ENCODE results near the gene MT1E. TPM values are rescaled to one million over a fixed set of nuclear protein-coding genes. Genes with fewer than 3 reads are reported as not detected.

MT1E gene
- total RNA-seq, 1 experiment from 2014 or later = 383 TPM

DNA sequence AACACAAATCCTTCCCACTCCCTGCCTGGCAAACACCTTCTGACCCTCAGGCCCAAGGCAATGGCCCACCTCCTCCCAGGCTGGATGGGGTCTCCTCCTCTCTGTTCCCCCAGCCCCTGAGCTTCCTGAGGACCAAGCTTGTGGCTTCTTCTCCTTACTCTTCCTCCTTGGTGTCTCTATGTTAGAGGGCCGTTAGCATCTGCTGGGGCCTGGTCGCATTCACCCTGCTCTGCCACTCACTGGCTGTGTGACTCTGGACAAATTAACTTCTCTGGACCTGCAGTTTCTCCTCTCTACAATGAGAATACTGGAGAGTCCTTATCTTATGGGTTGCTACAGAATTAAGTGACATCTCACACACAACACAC is 17.9 kb upstream of the MT1E start:
- ChIA-PET POLR2A (interaction anchor here (0.9 to 16.1 kb wide), 4 partner anchors 11 to 72 kb away, joined by 4 to 344 read pairs (median 5); partner anchors contain the start of gene MT1E), CTCF (interaction anchor here (0.9 to 5.3 kb wide), 3 partner anchors 21 to 182 kb away, joined by 3 to 65 read pairs (median 4); no protein-coding TSS in a partner anchor), RAD21 (ENCODE audit: low non-redundant PET in 1 of 2, low total read pairs in 2 of 2, uncharacterized antibody in 2 of 2, unreplicated experiment in 2 of 2) (interaction anchor here in 1 of 2 experiments (2.0 kb wide), 1 partner anchor 18 kb away, joined by 4 read pairs; the partner anchor contains the start of gene MT1E)
- TF ChIP-seq ZFX (IDR thresholded peaks at IDR 0.05) (no peak), TCF7L2 (IDR thresholded peaks at IDR 0.05; ENCODE audit: borderline replicate concordance, extremely low read depth, insufficient read depth, insufficient read length) (no peak), EGR1 (IDR thresholded peaks at IDR 0.05; ENCODE audit: low read depth) (no peak), SP1 (IDR thresholded peaks at IDR 0.05; ENCODE audit: low read depth) (no peak), JUND (IDR thresholded peaks at IDR 0.05) (no peak)
- TF ChIP-seq, protein P1, sequence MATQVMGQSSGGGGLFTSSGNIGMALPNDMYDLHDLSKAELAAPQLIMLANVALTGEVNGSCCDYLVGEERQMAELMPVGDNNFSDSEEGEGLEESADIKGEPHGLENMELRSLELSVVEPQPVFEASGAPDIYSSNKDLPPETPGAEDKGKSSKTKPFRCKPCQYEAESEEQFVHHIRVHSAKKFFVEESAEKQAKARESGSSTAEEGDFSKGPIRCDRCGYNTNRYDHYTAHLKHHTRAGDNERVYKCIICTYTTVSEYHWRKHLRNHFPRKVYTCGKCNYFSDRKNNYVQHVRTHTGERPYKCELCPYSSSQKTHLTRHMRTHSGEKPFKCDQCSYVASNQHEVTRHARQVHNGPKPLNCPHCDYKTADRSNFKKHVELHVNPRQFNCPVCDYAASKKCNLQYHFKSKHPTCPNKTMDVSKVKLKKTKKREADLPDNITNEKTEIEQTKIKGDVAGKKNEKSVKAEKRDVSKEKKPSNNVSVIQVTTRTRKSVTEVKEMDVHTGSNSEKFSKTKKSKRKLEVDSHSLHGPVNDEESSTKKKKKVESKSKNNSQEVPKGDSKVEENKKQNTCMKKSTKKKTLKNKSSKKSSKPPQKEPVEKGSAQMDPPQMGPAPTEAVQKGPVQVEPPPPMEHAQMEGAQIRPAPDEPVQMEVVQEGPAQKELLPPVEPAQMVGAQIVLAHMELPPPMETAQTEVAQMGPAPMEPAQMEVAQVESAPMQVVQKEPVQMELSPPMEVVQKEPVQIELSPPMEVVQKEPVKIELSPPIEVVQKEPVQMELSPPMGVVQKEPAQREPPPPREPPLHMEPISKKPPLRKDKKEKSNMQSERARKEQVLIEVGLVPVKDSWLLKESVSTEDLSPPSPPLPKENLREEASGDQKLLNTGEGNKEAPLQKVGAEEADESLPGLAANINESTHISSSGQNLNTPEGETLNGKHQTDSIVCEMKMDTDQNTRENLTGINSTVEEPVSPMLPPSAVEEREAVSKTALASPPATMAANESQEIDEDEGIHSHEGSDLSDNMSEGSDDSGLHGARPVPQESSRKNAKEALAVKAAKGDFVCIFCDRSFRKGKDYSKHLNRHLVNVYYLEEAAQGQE (IDR thresholded peaks at IDR 0.05; ENCODE audit: low read depth) = no peak
- TF ChIP-seq, protein P2, sequence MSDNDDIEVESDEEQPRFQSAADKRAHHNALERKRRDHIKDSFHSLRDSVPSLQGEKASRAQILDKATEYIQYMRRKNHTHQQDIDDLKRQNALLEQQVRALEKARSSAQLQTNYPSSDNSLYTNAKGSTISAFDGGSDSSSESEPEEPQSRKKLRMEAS (IDR thresholded peaks at IDR 0.05) = no peak
- TF ChIP-seq, protein P3, sequence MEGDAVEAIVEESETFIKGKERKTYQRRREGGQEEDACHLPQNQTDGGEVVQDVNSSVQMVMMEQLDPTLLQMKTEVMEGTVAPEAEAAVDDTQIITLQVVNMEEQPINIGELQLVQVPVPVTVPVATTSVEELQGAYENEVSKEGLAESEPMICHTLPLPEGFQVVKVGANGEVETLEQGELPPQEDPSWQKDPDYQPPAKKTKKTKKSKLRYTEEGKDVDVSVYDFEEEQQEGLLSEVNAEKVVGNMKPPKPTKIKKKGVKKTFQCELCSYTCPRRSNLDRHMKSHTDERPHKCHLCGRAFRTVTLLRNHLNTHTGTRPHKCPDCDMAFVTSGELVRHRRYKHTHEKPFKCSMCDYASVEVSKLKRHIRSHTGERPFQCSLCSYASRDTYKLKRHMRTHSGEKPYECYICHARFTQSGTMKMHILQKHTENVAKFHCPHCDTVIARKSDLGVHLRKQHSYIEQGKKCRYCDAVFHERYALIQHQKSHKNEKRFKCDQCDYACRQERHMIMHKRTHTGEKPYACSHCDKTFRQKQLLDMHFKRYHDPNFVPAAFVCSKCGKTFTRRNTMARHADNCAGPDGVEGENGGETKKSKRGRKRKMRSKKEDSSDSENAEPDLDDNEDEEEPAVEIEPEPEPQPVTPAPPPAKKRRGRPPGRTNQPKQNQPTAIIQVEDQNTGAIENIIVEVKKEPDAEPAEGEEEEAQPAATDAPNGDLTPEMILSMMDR (IDR thresholded peaks at IDR 0.05 in 2 of 3, conservative IDR thresholded peaks at IDR 0.05 in 1 of 3; ENCODE audit: borderline replicate concordance in 1 of 3, insufficient read depth in 1 of 3, low read depth in 2 of 3, low read length in 2 of 3) = no peak
- TF ChIP-seq, protein P4, sequence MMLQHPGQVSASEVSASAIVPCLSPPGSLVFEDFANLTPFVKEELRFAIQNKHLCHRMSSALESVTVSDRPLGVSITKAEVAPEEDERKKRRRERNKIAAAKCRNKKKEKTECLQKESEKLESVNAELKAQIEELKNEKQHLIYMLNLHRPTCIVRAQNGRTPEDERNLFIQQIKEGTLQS (IDR thresholded peaks at IDR 0.05) = no peak
- Histone ChIP-seq H3K27me3 (ENCODE audit: insufficient read depth, low read length) (no peaks in the 10 kb centered on the region), H3K36me3 (ENCODE audit: control insufficient read depth in 1 of 2, insufficient read depth in 2 of 2, low read length in 2 of 2) (no peaks in the 10 kb centered on the region), H2AFZ (ENCODE audit: low read depth, low read length, poor library complexity, severe bottlenecking) (no peak overlapping the region), H3K9me3 (ENCODE audit: control insufficient read depth in 1 of 2, insufficient read depth in 1 of 2, low read depth in 1 of 2, low read length in 2 of 2) (no peaks in the 10 kb centered on the region), H3K4me1 (ENCODE audit: control insufficient read depth in 1 of 2, insufficient read depth in 2 of 2, low read length in 2 of 2) (peaks cover 63 to 81% of the 10 kb centered on the region in 2 experiments), H3K4me2 (ENCODE audit: low read length) (peak overlapping the region; percentile 95), H3K27ac (ENCODE audit: low read depth, low read length) (peak overlapping the region; percentile 96), H3K4me3 (replicated peaks in 1 of 2; ENCODE audit: low read depth in 1 of 2, low read length in 2 of 2) (peak overlapping the region; percentile 63 to 85), H4K20me1 (ENCODE audit: insufficient read depth) (no peaks in the 10 kb centered on the region), H3K9ac (ENCODE audit: low read length) (peak overlapping the region; percentile 91), H3K79me2 (ENCODE audit: insufficient read depth, low read length) (peaks cover 14% of the 10 kb centered on the region), H3K9me2 (ENCODE audit: insufficient read depth) (no peaks in the 10 kb centered on the region)
- ATAC-seq = no peak
- DNase-seq (ENCODE audit: low read depth, low spot score) = no peak
- intact Hi-C loops (cut with micrococcal nuclease) = loop anchor here (1.0 to 2.0 kb wide), 3 partner anchors 18 to 75 kb away; partner anchors contain the start of genes MT1E and MT1X
- BruUV-seq (replicated peaks) = TSS peak; percentile 77
